Smooth muscle cell of the umbilical artery (primary cell): ENCODE results near the gene OR51B2. TPM values are rescaled to one million over a fixed set of nuclear protein-coding genes. Genes with fewer than 3 reads are reported as not detected.

ENCODE experiments used
- total RNA-seq: library from RNA; depleted of rRNA; stranded (reverse); fragments of >200 nt; gene quantifications from 2 replicates; pipeline ENCODE4 v1.2.3, GENCODE V29; 2014

The OR51B2 gene, protein sequence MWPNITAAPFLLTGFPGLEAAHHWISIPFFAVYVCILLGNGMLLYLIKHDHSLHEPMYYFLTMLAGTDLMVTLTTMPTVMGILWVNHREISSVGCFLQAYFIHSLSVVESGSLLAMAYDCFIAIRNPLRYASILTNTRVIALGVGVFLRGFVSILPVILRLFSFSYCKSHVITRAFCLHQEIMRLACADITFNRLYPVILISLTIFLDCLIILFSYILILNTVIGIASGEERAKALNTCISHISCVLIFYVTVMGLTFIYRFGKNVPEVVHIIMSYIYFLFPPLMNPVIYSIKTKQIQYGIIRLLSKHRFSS
- total RNA-seq: not detected in 2 replicates

DNA sequence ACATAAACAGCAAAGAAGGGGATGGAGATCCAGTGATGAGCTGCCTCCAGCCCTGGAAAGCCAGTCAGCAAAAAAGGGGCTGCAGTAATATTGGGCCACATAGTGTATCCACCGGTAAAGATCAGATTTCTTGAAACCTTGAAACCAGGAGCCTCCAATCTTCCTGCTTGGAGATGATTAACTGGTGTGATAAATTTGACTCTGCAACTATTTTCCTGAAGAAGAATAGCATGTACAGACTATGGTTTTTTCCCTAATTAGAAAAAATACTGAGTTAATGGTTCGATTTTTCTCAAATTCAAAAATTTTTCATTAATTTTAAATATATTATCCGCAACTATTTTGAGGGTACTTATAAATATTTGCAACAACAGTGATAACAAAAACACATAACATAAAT is at the start of gene OR51B2:
OR51B2 (minus strand) TSS at position 101 of the 400 bp plus-strand sequence; CDS start at position 101, 0 bp downstream.

GRCh38 chr11:5351208-5351607 is 27.1 kb upstream of the OR51B2 start, which contains the start of gene OR51B6:
Gene OR51B6, plus strand, starts transcription at chr11:5351508. Its CDS starts 0 bp downstream, at chr11:5351508.

DNA sequence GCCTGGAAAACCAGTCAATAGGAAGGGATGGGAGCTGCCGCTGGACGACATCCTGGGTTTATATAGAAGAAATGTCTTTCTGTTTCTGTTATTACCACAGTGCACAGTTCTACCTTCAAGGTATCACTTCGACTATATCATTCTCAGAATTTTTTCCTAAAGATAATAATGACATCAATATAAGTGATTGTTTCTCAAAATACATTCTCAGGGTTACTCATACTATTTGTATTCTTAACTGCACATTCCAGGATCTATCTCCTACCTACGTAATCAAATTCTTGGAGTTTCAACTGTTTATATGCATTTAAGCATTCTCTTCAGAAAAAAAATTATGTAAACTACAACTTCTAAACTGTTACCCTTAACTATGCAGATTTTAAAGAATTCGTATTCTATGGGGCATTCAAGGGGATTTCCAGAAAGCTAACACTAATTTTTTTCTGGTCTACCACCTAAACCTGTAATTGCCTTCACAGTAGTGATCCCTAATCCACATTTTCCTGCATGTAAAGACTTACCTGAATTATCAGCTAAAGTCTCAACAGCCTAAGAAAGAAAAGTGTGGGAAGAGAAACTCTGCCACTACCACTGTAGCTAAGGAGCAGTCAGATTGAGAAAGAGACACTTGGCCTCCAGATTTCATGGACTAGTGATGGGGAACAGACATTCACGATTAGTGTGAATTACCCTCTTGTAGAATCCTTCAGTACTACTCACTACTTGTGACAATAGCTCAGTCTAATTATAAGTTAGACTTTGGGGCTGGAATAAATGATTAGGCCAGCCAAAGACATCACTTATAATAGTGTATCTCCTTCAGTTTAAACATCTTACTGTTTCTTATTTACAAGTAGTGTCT is 19.6 kb upstream of the OR51B2 start, which contains the start of gene OR51B5:
OR51B5 (minus strand) TSS at position 51 of the 862 bp plus-strand sequence; CDS start at position 51, 0 bp downstream.

DNA sequence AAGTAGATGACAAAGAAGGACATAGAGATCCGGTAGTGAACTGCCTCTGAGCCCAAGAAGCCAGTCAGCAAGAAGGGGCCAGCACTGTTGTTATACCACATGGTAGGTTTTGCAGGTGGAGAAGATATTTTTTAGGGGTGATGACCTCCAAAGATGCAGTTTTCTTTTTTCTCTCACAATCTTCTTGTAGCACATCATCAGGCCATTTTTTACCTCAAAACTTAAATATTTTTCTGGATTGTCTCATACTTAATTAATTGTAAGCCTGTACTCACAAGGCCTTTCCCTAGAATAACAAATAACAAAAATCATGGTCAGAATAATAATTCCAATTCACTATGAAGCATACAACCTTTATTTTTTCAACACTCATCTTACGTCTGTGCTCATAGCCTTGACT is 22.3 kb downstream of the OR51B2 start, which contains the start of gene OR51B4:
OR51B4 (minus strand) TSS at position 101 of the 400 bp plus-strand sequence; CDS start at position 101, 0 bp downstream.

Other genes starting within 250 kb of the OR51B2 start
- gene OR52A5, start 185.9 kb downstream of the OR51B2 start, total RNA-seq: not detected in 2 replicates
- gene OR52A1, start 169.5 kb downstream of the OR51B2 start, total RNA-seq: not detected in 2 replicates
- gene OR51V1, start 123.6 kb downstream of the OR51B2 start, total RNA-seq: not detected in 2 replicates
- not detected in 2 replicates for gene HBB, start 97.2 kb downstream of the OR51B2 start, total RNA-seq
- not detected in 2 replicates for gene HBD, start 89.8 kb downstream of the OR51B2 start, total RNA-seq
- gene HBG1, start 74.4 kb downstream of the OR51B2 start, total RNA-seq: 0.37 TPM in 1 of 2 replicates, not detected in the other
- gene HBG2, start 69.5 kb downstream of the OR51B2 start, total RNA-seq: not detected in 2 replicates
- 0.23 TPM in 1 of 2 replicates, not detected in the other for gene HBE1, start 54.4 kb downstream of the OR51B2 start, total RNA-seq
- gene OR51B4, start 22.4 kb downstream of the OR51B2 start, total RNA-seq: not detected in 2 replicates
- 0.09 and 0.30 TPM in 2 replicates for gene OR51B5, start 19.2 kb upstream of the OR51B2 start, total RNA-seq
- gene OR51B6, start 27.2 kb upstream of the OR51B2 start, total RNA-seq: not detected in 2 replicates
- not detected in 2 replicates for gene OR51M1, start 59.5 kb upstream of the OR51B2 start, total RNA-seq
- gene OR51Q1, start 97.8 kb upstream of the OR51B2 start, total RNA-seq: not detected in 2 replicates
- gene OR51I1, start 117.2 kb upstream of the OR51B2 start, total RNA-seq: not detected in 2 replicates
- gene OR51I2, start 125.0 kb upstream of the OR51B2 start, total RNA-seq: not detected in 2 replicates
- not detected in 2 replicates for gene OR52D1, start 164.4 kb upstream of the OR51B2 start, total RNA-seq
- 0.14 TPM in 1 of 2 replicates, not detected in the other for gene UBQLN3, start 185.7 kb upstream of the OR51B2 start, total RNA-seq
- gene UBQLNL, start 192.4 kb upstream of the OR51B2 start, total RNA-seq: 0.05 and 0.30 TPM in 2 replicates
- 0.30 and 0.42 TPM in 2 replicates for gene OR52H1, start 224.2 kb upstream of the OR51B2 start, total RNA-seq